Eye (tissue), 1 donor: ENCODE measurements around the gene COPS8.

ENCODE experiments used
- DNase-seq: peaks from one replicate; pipeline ENCODE4 v3.0.0-alpha.2; 2015

The COPS8 gene

GRCh38 chr2:237066396-237066795 lies 19.3 kb upstream of the COPS8 start:
- DNase-seq, result no peak

- no peak for DNase-seq
Measured at GRCh38 chr2:237068005-237068576, 17.6 kb upstream of the COPS8 start.

GRCh38 chr2:237072067-237072931 lies 13.4 kb upstream of the COPS8 start:
- DNase-seq, result peak; percentile 92

- no peak for DNase-seq
Measured at GRCh38 chr2:237073552-237073951, 12.1 kb upstream of the COPS8 start.

GRCh38 chr2:237074211-237074993 lies 11.3 kb upstream of the COPS8 start:
- no peak for DNase-seq

- no peak for DNase-seq
Measured at GRCh38 chr2:237075749-237076599, 9.7 kb upstream of the COPS8 start.

- no peak for DNase-seq
Measured at GRCh38 chr2:237081596-237081995, 4.1 kb upstream of the COPS8 start.

GRCh38 chr2:237083026-237083425 lies 2.7 kb upstream of the COPS8 start:
- DNase-seq, result no peak

- DNase-seq, result no peak
Measured at GRCh38 chr2:237084444-237084843, 1.2 kb upstream of the COPS8 start.

GRCh38 chr2:237090906-237091305 lies 5.2 kb downstream of the COPS8 start:
- no peak for DNase-seq

- DNase-seq, result no peak
Measured at GRCh38 chr2:237091779-237092436, 6.2 kb downstream of the COPS8 start.

GRCh38 chr2:237092506-237092905 lies 6.8 kb downstream of the COPS8 start:
- no peak for DNase-seq

- peak; percentile 62 for DNase-seq
Measured at GRCh38 chr2:237092920-237093781, 7.5 kb downstream of the COPS8 start.

- no peak for DNase-seq
Measured at GRCh38 chr2:237096201-237096600, 10.5 kb downstream of the COPS8 start.

- DNase-seq, result no peak
Measured at GRCh38 chr2:237096911-237097310, 11.2 kb downstream of the COPS8 start.

GRCh38 chr2:237097326-237097910 lies 11.7 kb downstream of the COPS8 start:
- DNase-seq, result no peak

- no peak for DNase-seq
Measured at GRCh38 chr2:237097911-237098702, 12.4 kb downstream of the COPS8 start.

- no peak for DNase-seq
Measured at GRCh38 chr2:237099804-237100203, 14.1 kb downstream of the COPS8 start.

GRCh38 chr2:237101118-237101979 lies 15.7 kb downstream of the COPS8 start:
- DNase-seq, result no peak
